ENCODE data around the gene TMCC1.
"Not testable (repeated sequence)": the region's sequence is repeated elsewhere in the genome, so short reads cannot be mapped to it uniquely, and the experiment has no call there.

The TMCC1 gene

GRCh38 chr3:129690406-129690805, 203.1 kb downstream of the TMCC1 start:
- H3K4me1 ChIP-seq (ENCODE audit: control insufficient read depth in 5 of 5, insufficient read depth in 5 of 5, low read length in 5 of 5) = peaks cover 4 to 36% (median 23%) of the 10 kb centered on the region in 5 donors
- H3K4me3 ChIP-seq (ENCODE audit: low read depth in 1 of 5, low read length in 5 of 5) = no peak overlapping the region
- H3K27me3 ChIP-seq (ENCODE audit: control insufficient read depth in 5 of 5, insufficient read depth in 4 of 5, low read length in 5 of 5) = peaks cover 0 to 3% (median 0%) of the 10 kb centered on the region in 5 donors
- no peak overlapping the region for H3K9ac ChIP-seq (ENCODE audit: low read length in 5 of 5)
- no peaks in the 10 kb centered on the region for H3K36me3 ChIP-seq (ENCODE audit: control insufficient read depth in 5 of 5, insufficient read depth in 5 of 5, low read length in 5 of 5)
- no peak overlapping the region for H3K27ac ChIP-seq (ENCODE audit: low read depth, low read length)
- H3K9me3 ChIP-seq (ENCODE audit: control insufficient read depth in 5 of 5, low read length in 5 of 5) = no peaks in the 10 kb centered on the region

GRCh38 chr3:129689036-129689435, 204.5 kb downstream of the TMCC1 start:
- Histone ChIP-seq H3K4me3 (ENCODE audit: low read depth in 1 of 5, low read length in 5 of 5) (no peak overlapping the region), H3K9ac (ENCODE audit: low read length in 5 of 5) (peak overlapping the region in 2 of 5 donors; percentile 4 to 23), H3K36me3 (ENCODE audit: control insufficient read depth in 5 of 5, insufficient read depth in 5 of 5, low read length in 5 of 5) (no peaks in the 10 kb centered on the region), H3K27ac (ENCODE audit: low read depth, low read length) (no peak overlapping the region), H3K4me1 (ENCODE audit: control insufficient read depth in 5 of 5, insufficient read depth in 5 of 5, low read length in 5 of 5) (peaks cover 0 to 26% (median 17%) of the 10 kb centered on the region in 5 donors), H3K9me3 (ENCODE audit: control insufficient read depth in 5 of 5, low read length in 5 of 5) (no peaks in the 10 kb centered on the region), H3K27me3 (ENCODE audit: control insufficient read depth in 5 of 5, insufficient read depth in 4 of 5, low read length in 5 of 5) (no peaks in the 10 kb centered on the region)

GRCh38 chr3:129688271-129688895, 205.1 kb downstream of the TMCC1 start:
- H3K27me3 ChIP-seq (ENCODE audit: control insufficient read depth in 5 of 5, insufficient read depth in 4 of 5, low read length in 5 of 5) = no peaks in the 10 kb centered on the region
- H3K27ac ChIP-seq (ENCODE audit: low read depth, low read length) = peak overlapping the region; percentile 60
- H3K4me3 ChIP-seq (ENCODE audit: low read depth in 1 of 5, low read length in 5 of 5) = peak overlapping the region; percentile 42 to 55 (median 44)
- H3K9me3 ChIP-seq (ENCODE audit: control insufficient read depth in 5 of 5, low read length in 5 of 5) = no peaks in the 10 kb centered on the region
- peaks cover 0 to 26% (median 17%) of the 10 kb centered on the region in 5 donors for H3K4me1 ChIP-seq (ENCODE audit: control insufficient read depth in 5 of 5, insufficient read depth in 5 of 5, low read length in 5 of 5)
- H3K9ac ChIP-seq (ENCODE audit: low read length in 5 of 5) = peak overlapping the region in 2 of 5 donors; percentile 59 to 64
- H3K36me3 ChIP-seq (ENCODE audit: control insufficient read depth in 5 of 5, insufficient read depth in 5 of 5, low read length in 5 of 5) = no peaks in the 10 kb centered on the region

- H3K27me3 ChIP-seq (ENCODE audit: control insufficient read depth in 5 of 5, insufficient read depth in 4 of 5, low read length in 5 of 5) = no peaks in the 10 kb centered on the region
- no peaks in the 10 kb centered on the region for H3K36me3 ChIP-seq (ENCODE audit: control insufficient read depth in 5 of 5, insufficient read depth in 5 of 5, low read length in 5 of 5)
- H3K27ac ChIP-seq (ENCODE audit: low read depth, low read length) = peak overlapping the region; percentile 60
- peaks cover 0 to 26% (median 17%) of the 10 kb centered on the region in 5 donors for H3K4me1 ChIP-seq (ENCODE audit: control insufficient read depth in 5 of 5, insufficient read depth in 5 of 5, low read length in 5 of 5)
- H3K4me3 ChIP-seq (ENCODE audit: low read depth in 1 of 5, low read length in 5 of 5) = no peak overlapping the region
- no peaks in the 10 kb centered on the region for H3K9me3 ChIP-seq (ENCODE audit: control insufficient read depth in 5 of 5, low read length in 5 of 5)
- peak overlapping the region in 2 of 5 donors; percentile 59 to 64 for H3K9ac ChIP-seq (ENCODE audit: low read length in 5 of 5)
These were observed 205.9 kb downstream of the TMCC1 start for GRCh38 chr3:129687586-129688125.

GRCh38 chr3:129686941-129687340, 206.6 kb downstream of the TMCC1 start:
- Histone ChIP-seq H3K27ac (ENCODE audit: low read depth, low read length) (peak overlapping the region; percentile 60), H3K4me3 (ENCODE audit: low read depth in 1 of 5, low read length in 5 of 5) (no peak overlapping the region), H3K36me3 (ENCODE audit: control insufficient read depth in 5 of 5, insufficient read depth in 5 of 5, low read length in 5 of 5) (no peaks in the 10 kb centered on the region), H3K4me1 (ENCODE audit: control insufficient read depth in 5 of 5, insufficient read depth in 5 of 5, low read length in 5 of 5) (peaks cover 0 to 26% (median 17%) of the 10 kb centered on the region in 5 donors), H3K9me3 (ENCODE audit: control insufficient read depth in 5 of 5, low read length in 5 of 5) (no peaks in the 10 kb centered on the region), H3K27me3 (ENCODE audit: control insufficient read depth in 5 of 5, insufficient read depth in 4 of 5, low read length in 5 of 5) (no peaks in the 10 kb centered on the region), H3K9ac (ENCODE audit: low read length in 5 of 5) (no peak overlapping the region)

GRCh38 chr3:129684270-129684669, 209.2 kb downstream of the TMCC1 start:
- Histone ChIP-seq H3K9ac (ENCODE audit: low read length in 5 of 5) (no peak overlapping the region), H3K27ac (ENCODE audit: low read depth, low read length) (no peak overlapping the region), H3K27me3 (ENCODE audit: control insufficient read depth in 5 of 5, insufficient read depth in 4 of 5, low read length in 5 of 5) (no peaks in the 10 kb centered on the region), H3K36me3 (ENCODE audit: control insufficient read depth in 5 of 5, insufficient read depth in 5 of 5, low read length in 5 of 5) (no peaks in the 10 kb centered on the region), H3K4me1 (ENCODE audit: control insufficient read depth in 5 of 5, insufficient read depth in 5 of 5, low read length in 5 of 5) (peaks cover 0 to 26% (median 17%) of the 10 kb centered on the region in 5 donors), H3K4me3 (ENCODE audit: low read depth in 1 of 5, low read length in 5 of 5) (no peak overlapping the region), H3K9me3 (ENCODE audit: control insufficient read depth in 5 of 5, low read length in 5 of 5) (no peaks in the 10 kb centered on the region)

- Histone ChIP-seq H3K9me3 (ENCODE audit: control insufficient read depth in 5 of 5, low read length in 5 of 5) (no peaks in the 10 kb centered on the region), H3K4me1 (ENCODE audit: control insufficient read depth in 5 of 5, insufficient read depth in 5 of 5, low read length in 5 of 5) (peaks cover 0 to 21% (median 11%) of the 10 kb centered on the region in 5 donors), H3K9ac (ENCODE audit: low read length in 5 of 5) (no peak overlapping the region), H3K36me3 (ENCODE audit: control insufficient read depth in 5 of 5, insufficient read depth in 5 of 5, low read length in 5 of 5) (no peaks in the 10 kb centered on the region), H3K27ac (ENCODE audit: low read depth, low read length) (no peak overlapping the region), H3K4me3 (ENCODE audit: low read depth in 1 of 5, low read length in 5 of 5) (no peak overlapping the region), H3K27me3 (ENCODE audit: control insufficient read depth in 5 of 5, insufficient read depth in 4 of 5, low read length in 5 of 5) (no peaks in the 10 kb centered on the region)
These were observed 210.3 kb downstream of the TMCC1 start for GRCh38 chr3:129683201-129683600.

- Histone ChIP-seq H3K27ac (ENCODE audit: low read depth, low read length) (no peak overlapping the region), H3K4me1 (ENCODE audit: control insufficient read depth in 5 of 5, insufficient read depth in 5 of 5, low read length in 5 of 5) (peaks cover 0 to 17% (median 16%) of the 10 kb centered on the region in 5 donors), H3K4me3 (ENCODE audit: low read depth in 1 of 5, low read length in 5 of 5) (no peak overlapping the region), H3K27me3 (ENCODE audit: control insufficient read depth in 5 of 5, insufficient read depth in 4 of 5, low read length in 5 of 5) (no peaks in the 10 kb centered on the region), H3K9ac (ENCODE audit: low read length in 5 of 5) (no peak overlapping the region), H3K9me3 (ENCODE audit: control insufficient read depth in 5 of 5, low read length in 5 of 5) (no peaks in the 10 kb centered on the region), H3K36me3 (ENCODE audit: control insufficient read depth in 5 of 5, insufficient read depth in 5 of 5, low read length in 5 of 5) (no peaks in the 10 kb centered on the region)
These were observed 216.5 kb downstream of the TMCC1 start for GRCh38 chr3:129676985-129677384.

- Histone ChIP-seq H3K36me3 (ENCODE audit: control insufficient read depth in 5 of 5, insufficient read depth in 5 of 5, low read length in 5 of 5) (peaks cover 5 to 14% (median 10%) of the 10 kb centered on the region in 5 donors), H3K4me1 (ENCODE audit: control insufficient read depth in 5 of 5, insufficient read depth in 5 of 5, low read length in 5 of 5) (peaks cover 0 to 27% (median 21%) of the 10 kb centered on the region in 5 donors)
- not testable (repeated sequence) for H3K27me3 ChIP-seq (ENCODE audit: control insufficient read depth in 5 of 5, insufficient read depth in 4 of 5, low read length in 5 of 5); H3K27ac ChIP-seq (ENCODE audit: low read depth, low read length); H3K4me3 ChIP-seq (ENCODE audit: low read depth in 1 of 5, low read length in 5 of 5); H3K9ac ChIP-seq (ENCODE audit: low read length in 5 of 5); H3K9me3 ChIP-seq (ENCODE audit: control insufficient read depth in 5 of 5, low read length in 5 of 5)
These were observed 218.8 kb downstream of the TMCC1 start for GRCh38 chr3:129674798-129675123.

- peak overlapping the region in 1 of 5 donors; percentile 14 for H3K9ac ChIP-seq (ENCODE audit: low read length in 5 of 5)
- peaks cover 7 to 17% (median 10%) of the 10 kb centered on the region in 5 donors for H3K36me3 ChIP-seq (ENCODE audit: control insufficient read depth in 5 of 5, insufficient read depth in 5 of 5, low read length in 5 of 5)
- H3K27me3 ChIP-seq (ENCODE audit: control insufficient read depth in 5 of 5, insufficient read depth in 4 of 5, low read length in 5 of 5) = no peaks in the 10 kb centered on the region
- no peaks in the 10 kb centered on the region for H3K9me3 ChIP-seq (ENCODE audit: control insufficient read depth in 5 of 5, low read length in 5 of 5)
- H3K4me1 ChIP-seq (ENCODE audit: control insufficient read depth in 5 of 5, insufficient read depth in 5 of 5, low read length in 5 of 5) = peaks cover 0 to 27% (median 23%) of the 10 kb centered on the region in 5 donors
- no peak overlapping the region for H3K4me3 ChIP-seq (ENCODE audit: low read depth in 1 of 5, low read length in 5 of 5)
- no peak overlapping the region for H3K27ac ChIP-seq (ENCODE audit: low read depth, low read length)
These were observed 219.4 kb downstream of the TMCC1 start for GRCh38 chr3:129673897-129674797.

All from subcutaneous abdominal adipose tissue (tissue), 5 donors.